Esophagus squamous epithelium (tissue), 4 donors: ENCODE measurements around the gene SLC6A2.

Experiments used
- POLR2A ChIP-seq, 4 donors: fragments of 450-650 bp; IDR thresholded peaks; one replicate each; pipeline ENCODE4 v1.6.1; 2017; ENCODE audit warnings: antibody characterized with exemption in 4 of 4, mild to moderate bottlenecking in 4 of 4, moderate library complexity in 3 of 4
- TF ChIP-seq, protein P1 (sequence below), 6 experiments: fragments of 450-650 bp in 4 of 6; fragments of 200-600 bp in 2 of 6; sonication (generic) in 2 of 6; IDR thresholded peaks; one replicate each; pipeline ENCODE4 v1.5.1; 2016 to 2019; ENCODE audit warnings: antibody characterized with exemption in 6 of 6, mild to moderate bottlenecking in 4 of 6, moderate library complexity in 4 of 6

DNA sequence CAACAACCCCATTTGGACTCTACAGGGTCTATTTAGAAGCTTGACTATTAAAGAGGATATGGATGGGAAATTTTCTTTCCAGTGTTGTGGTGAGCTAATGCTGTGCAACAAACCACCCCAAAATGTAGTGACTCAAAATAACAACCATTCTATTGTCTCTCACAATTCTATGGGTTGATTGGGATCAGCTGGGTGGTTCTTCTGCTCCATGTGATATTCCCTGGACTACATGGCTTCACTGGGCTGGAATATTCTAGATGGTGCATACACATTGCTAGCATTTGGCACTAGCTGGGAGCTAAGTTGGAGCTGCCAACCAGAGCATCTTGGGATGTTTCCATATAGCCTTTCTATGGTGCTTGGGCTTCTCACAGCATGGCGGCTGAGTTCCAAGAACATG lies 30.2 kb downstream of the SLC6A2 start:
- TF ChIP-seq, protein P1, sequence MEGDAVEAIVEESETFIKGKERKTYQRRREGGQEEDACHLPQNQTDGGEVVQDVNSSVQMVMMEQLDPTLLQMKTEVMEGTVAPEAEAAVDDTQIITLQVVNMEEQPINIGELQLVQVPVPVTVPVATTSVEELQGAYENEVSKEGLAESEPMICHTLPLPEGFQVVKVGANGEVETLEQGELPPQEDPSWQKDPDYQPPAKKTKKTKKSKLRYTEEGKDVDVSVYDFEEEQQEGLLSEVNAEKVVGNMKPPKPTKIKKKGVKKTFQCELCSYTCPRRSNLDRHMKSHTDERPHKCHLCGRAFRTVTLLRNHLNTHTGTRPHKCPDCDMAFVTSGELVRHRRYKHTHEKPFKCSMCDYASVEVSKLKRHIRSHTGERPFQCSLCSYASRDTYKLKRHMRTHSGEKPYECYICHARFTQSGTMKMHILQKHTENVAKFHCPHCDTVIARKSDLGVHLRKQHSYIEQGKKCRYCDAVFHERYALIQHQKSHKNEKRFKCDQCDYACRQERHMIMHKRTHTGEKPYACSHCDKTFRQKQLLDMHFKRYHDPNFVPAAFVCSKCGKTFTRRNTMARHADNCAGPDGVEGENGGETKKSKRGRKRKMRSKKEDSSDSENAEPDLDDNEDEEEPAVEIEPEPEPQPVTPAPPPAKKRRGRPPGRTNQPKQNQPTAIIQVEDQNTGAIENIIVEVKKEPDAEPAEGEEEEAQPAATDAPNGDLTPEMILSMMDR (IDR thresholded peaks at IDR 0.05) = no peak
- TF ChIP-seq POLR2A (IDR thresholded peaks at IDR 0.05) = no peak
